Fibroblast of lung (primary cell): ENCODE measurements around the gene PCSK9.

Experiments
- CTCF ChIP-seq, 2 donors: IDR thresholded peaks in 1 of 2; conservative IDR thresholded peaks in 1 of 2; 1 replicate in 1 of 2; 2 replicates in 1 of 2; pipeline ENCODE4 v1.5.1; 2011 to 2012; ENCODE audit warnings: low read length in 2 of 2, control low read depth in 1 of 2, inconsistent platforms in 1 of 2, low read depth in 1 of 2, mild to moderate bottlenecking in 1 of 2
- EZH2 ChIP-seq: IDR thresholded peaks from 2 replicates; pipeline ENCODE4 v1.5.1; 2012; ENCODE audit warnings: low read length, control low read depth, mild to moderate bottlenecking; ENCODE audit errors: missing control alignments

DNA sequence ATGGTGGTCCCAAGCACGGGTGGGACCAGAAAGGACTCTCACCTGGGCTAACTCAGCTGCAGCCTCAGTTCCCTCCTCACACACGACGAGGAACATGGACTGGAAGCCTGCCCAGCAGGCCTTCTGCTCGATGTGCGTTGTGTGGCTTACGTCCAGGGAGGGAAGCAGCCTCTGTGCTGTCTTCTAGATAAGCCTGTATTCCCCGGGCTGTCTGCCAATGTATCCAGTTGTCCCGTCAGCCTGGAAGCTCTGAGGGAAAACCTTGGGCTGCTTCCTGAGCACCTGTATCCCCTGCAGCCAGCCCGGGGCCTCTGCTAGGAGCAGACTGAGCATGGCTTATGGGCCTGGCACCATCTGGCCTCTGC lies 10.5 kb downstream of the PCSK9 start:
- no peak for TF ChIP-seq CTCF (conservative IDR thresholded peaks at IDR 0.05 in 1 of 2, IDR thresholded peaks at IDR 0.05 in 1 of 2; ENCODE audit: low read depth in 1 of 2, low read length in 2 of 2)
- TF ChIP-seq EZH2 = no peak
